C1 segment of cervical spinal cord (tissue), 14 donors: ENCODE results near the gene RUVBL1.
"Not testable (repeated sequence)": the region's sequence is repeated elsewhere in the genome, so short reads cannot be mapped to it uniquely, and the experiment has no call there.

Experiments used
- DNase-seq, 14 donors: peaks; one replicate each; lab custom pipeline; 2025; lab: John Stamatoyannopoulos, UW

Gene RUVBL1

DNA sequence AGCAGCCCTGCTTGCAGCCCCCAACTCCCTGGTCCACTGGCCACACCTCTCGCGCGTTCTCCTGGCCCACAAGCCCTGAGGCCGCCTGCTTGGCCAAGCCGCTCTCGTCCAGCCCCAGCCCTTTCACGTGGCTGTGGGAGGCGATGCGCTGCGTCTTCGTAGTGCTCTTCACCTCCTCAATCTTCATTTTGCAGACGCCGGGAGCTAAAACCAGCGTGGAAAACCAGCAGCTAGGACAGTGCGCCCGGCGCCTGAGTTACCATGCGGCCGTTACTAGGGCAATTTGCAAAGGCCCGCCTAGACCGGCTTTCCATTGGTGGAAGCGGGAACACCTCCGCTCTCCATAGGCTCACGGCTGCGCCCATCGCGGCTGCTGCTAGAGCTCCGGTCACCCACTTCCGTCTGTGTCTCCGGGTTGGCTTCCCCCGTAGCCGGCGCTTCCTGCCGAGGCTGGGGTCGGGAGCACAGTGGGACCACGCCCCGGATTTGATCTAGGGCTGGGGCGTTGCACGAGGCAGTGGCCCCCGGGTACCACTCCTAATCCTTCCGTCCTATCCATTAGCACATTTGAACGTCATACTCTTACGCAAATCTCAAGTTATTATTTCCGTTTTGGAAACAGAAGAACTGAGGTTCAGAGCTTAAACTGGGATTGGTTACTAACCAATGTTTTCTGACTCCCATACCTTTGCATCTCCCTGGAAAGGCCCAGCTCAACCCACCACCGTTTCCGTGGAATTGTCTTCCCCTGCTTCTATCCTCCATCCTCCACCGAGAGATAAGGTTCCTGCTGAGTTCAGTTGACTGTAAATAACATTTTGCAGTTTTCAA, at the start of gene RUVBL1:
RUVBL1 (minus strand) TSS at position 275 of the 831 bp plus-strand sequence; CDS start at position 187, 88 bp downstream.
- DNase-seq, result peak; percentile 55 to 98 (median 93)

DNA sequence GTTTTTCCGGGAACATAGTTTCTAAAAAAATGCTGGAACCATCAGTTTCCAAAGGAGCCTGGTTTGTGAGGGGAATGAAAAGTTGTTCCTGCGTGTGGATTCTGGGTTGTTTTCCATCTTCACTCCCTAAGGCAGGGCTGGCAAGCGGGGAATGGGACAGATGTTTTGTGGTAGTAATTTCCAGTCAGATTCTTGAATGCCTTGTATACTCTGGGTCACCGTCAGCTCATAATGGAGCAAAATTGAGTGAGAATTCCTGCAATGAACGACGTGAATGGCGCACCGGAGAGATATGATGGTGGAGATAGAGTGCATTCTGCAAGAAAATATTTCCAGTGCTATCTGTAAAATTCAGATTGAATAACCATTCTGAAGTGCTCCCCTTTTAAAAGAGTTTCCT, 49.6 kb upstream of the RUVBL1 start:
- DNase-seq, result no peak

DNA sequence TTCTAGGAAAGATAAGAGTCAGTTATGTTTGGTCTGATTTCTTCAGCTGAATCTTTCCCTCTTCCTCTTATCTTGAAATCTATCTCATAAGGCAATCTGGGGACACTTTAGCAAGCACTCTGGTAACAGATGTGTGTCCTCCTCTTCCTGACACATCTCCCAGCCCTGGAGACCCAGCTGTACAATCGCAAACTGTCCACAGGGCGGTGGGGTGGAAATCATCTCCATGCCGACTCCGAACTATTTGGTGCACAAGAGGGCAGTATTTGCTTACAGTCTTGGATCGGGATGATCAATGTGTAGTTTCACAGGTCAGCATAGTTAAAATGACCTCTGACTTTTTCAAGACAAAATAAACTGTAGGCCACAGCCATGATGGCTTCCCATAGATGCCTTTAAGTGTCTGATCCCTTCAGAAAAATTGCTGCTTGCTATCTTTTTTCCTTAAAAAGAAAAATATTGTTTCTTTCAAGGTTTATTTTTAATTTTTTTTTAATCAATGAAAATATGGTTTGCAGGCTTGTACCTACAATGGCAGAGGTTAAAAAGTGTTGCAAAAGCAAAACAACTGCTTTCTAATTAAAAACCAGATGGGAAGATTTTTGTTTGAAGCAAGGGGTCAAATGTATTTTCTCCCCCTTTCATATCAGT, 47.4 kb upstream of the RUVBL1 start:
- DNase-seq, result peak in 11 of 14 donors; percentile 9 to 55 (median 31)

DNA sequence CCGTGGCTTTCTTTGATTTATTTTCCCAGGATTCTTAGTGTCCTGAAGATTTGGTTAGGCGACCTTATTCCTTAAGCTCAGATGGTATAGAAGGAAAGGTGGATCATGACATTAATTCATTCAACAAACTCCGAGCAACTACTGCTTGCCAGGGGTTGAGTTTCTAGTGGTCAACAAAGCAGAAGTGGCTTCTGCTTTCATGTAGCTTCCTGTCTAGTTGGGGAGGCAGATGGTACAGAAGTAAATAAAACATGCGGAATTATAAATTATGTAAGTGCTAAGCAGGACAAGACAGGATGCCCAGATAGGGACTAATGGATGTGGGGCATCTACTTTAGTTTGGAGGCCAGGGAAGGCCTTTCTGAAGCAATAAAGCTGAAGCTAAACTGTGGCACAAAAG, 45.2 kb upstream of the RUVBL1 start:
- DNase-seq, result no peak

DNA sequence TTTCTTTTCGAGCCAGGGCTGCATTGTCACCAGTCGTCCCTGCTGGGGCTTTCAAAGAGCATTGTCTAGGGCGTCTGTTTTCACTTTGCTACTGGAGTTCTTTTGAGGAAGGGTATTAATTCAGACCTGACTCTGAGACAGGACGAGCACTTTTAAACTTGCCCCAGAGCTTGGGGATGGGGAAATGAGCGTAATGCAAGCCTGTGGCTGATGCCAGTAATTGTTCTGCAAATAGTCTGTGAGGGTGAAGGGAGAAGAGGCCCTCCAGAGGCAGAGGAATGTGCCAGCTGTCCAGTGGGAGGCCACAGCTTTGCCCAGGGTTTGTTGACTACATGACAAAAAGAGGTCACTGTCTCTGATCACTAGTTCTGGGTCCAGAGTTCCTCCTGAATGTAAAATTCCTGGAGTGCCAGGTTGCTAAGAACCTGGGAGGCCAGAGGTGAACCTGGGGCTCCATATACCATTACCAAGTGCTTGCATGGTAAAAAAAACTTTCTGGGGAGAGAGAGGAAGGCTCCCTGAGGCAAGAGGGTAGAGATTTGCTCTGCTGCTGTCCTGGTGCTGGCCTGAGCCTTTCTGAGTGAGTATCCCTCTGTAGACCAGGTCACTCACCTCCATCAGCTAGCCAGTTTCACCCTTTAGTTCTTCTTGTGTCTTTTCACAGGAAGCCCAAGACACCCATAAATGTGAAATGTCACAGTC, 44.5 kb upstream of the RUVBL1 start:
- no peak for DNase-seq

DNA sequence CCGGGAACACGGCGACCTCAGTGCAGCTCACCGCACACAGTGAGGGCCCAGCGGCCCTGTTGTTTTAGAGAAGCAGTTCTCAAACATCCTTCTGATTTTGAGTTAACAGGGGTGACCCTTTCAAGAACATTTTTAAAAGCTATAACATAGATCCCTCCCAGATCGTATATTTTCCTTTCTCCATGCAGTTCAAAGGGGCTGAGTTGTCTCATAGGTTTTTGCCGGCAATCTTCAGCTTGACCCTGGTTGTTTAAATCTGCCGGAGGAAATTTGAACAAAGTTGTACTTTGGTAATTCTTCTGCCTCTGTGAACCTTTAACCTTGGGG, 44.0 kb upstream of the RUVBL1 start:
- DNase-seq, result no peak

DNA sequence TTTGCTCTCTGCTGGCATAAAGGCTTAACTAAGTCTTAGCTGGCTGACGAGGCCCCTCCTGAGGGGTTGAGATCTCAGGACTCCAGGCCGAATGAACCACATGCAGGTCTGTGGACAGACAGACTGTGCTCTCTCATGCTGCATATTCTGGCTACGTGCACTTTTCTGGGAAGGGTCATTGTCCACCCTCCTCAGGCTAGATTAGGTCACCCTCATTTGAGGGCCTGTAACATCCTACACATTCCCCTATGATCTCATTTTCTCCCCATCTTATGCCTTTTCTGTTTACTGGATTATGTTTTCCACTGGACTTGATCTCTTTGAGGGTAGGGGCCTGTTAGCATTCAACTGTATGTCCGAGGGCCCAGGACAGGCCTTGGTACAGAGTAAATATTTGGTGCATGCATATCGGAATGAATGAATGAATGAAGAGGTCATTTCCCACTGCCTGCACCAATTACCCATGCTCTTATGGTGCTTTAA, 43.4 kb upstream of the RUVBL1 start:
- DNase-seq, result no peak

DNA sequence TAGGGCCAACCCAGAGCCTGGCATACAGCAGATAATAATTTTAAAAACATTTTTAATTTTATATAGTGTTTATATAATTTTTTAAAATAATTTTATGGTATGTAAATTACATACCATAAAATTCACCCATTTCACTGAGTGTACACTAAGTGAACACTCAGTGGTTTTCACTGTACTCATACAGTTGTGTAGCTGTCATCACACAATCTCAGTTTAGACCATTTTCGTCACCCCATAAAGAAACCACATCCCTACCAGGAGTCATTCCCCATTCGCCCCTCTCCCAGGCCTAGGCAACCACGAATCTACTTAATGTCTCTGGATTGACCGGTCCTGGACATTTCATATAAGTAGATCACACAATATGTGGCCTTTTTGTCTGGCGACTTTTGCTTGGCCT, 39.8 kb upstream of the RUVBL1 start:
- no peak for DNase-seq

DNA sequence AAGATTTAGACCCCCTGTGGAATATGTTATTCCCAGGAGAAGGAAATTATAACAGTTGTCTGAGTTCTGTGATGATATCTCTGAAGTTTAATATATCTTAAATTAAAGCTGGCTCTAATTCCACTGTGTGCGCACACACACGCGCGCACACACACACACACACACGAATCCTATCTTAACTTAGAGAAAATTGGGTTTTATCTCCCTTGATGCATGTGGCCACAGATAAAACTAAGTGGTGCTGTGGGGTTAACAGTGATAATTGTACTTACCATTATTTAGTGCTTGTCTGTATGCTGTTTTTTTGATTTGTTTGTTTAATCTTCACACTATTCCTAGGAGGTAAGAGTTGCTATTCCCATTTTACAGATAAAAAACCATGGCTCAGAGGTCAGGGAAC, 37.0 kb upstream of the RUVBL1 start:
- no peak for DNase-seq

DNA sequence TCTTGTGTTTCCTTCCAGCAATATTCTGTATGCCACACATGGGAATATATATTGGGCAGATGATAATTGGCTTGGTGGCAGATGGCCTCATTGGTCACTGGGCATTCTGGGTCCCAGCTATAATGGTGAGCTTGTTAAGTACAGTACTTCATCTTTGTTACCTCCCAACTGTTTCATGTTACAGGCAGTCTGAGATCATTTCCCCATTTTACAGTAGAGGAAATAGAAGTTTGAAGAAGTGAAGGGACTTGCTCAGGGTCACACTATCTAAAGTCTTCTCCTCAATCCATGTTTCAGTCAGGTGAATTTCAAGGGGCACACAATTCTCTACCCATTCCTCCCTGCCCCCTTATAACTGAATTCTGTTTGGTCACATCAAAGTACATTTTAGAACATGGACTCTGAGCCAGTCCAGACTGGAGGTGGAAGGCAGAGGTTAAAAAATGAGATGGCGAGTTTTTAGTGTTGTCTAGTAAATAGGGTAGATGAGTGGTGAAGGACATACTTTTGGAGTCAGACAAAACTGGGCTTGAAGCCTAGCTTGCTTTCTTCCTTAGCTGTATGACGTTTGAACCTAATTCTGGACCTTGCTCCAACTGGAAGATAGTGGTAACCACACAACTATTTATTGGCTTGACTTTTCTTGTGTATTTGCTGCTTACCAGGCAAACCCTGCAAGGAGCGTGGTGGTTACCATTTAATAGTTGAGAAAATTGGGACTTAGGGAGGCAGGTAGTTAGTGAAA, 32.2 kb upstream of the RUVBL1 start:
- DNase-seq, result no peak

DNA sequence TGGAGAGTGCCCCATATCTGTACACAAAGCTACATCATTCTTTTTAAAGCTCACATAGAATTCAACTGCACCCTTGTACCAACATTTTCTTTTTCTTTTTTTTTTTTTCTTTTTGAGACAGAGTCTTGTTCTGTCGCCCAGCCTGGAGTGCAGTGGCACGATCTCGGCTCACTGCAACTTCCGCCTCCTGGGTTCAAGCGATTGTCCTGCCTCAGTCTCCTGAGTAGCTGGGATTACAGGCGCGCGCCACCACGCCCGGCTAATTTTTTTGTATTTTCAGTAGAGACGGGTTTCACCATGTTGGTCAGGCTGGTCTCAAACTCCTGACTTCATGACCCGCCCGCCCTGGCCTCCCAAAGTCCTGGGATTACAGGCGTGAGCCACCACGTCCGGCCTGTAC, 30.7 kb upstream of the RUVBL1 start:
- not testable (repeated sequence) for DNase-seq

DNA sequence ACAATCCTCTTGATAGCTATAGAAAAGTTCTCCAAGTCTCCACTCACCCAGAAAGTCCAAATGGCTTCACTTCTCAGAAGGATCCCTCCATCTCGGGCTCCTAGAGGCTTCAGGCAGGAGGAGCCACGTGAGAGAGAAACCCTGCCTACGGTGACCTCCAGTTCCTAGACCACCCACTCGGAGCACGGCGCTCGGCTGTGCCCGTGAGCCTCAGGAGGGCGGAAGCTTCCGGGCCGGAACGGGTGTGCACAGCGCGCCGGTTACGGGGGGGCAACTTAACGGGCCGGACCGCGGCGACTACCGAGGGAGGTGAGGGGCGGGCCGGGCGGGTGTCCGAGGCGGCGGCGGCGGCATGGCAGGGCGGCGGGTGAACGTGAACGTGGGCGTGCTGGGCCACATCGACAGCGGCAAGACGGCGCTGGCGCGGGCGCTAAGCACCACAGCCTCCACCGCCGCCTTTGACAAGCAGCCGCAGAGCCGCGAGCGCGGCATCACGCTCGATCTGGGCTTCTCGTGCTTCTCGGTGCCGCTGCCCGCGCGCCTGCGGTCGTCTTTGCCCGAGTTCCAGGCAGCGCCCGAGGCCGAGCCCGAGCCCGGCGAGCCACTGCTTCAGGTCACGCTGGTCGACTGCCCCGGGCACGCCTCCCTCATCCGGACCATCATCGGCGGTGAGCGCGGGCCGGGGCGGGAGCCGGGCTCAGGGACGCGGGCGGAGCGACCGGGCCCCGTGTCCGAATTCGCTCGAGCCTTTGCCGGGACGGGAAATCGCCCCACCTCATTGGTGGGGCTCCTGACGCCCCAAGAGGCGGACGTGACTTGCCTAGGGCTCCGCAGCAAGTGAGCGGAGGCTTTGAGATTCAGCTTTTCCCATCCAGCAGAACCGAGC, 29.8 kb upstream of the RUVBL1 start, which contains the start of gene EEFSEC:
EEFSEC (plus strand) TSS at position 326 of the 886 bp plus-strand sequence; CDS start at position 353, 27 bp downstream.
- DNase-seq, result peak in 13 of 14 donors; percentile 29 to 81 (median 67)

DNA sequence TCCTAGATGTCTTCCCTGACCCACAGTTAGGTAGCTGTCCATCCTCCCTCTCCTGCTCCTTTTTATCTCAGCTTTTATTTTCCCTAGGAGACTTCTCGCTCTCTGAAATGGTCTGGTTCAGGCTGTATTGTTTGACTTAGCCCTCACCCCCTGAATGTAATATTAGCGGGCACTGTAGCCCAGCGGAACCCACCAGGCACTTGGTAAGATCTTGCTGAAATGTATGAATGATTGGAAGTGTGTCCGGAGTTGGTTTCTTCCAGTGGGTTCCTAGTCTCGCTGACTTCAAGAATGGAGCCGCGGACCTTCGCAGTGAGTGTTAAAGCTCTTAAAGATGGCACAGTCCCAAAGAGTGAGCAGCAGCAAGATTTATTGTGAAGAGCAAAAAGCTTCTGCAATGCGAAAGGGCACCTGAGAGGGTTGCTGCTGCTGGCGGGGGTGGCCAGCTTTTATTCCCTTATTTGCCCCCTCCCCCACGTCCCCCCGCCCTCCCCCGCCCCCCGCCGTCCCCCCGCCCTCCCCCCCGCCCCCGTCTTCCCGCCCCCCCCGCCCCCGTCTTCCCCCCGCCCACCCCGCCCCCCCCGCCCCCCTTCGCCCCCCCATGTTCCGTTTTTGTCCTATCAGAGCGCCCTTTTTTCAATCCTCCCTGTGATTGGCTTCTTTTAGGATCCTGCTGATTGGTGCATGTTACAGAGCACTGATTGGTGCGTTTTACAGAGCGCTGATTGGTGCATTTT, 29.0 kb upstream of the RUVBL1 start:
- DNase-seq, result no peak

DNA sequence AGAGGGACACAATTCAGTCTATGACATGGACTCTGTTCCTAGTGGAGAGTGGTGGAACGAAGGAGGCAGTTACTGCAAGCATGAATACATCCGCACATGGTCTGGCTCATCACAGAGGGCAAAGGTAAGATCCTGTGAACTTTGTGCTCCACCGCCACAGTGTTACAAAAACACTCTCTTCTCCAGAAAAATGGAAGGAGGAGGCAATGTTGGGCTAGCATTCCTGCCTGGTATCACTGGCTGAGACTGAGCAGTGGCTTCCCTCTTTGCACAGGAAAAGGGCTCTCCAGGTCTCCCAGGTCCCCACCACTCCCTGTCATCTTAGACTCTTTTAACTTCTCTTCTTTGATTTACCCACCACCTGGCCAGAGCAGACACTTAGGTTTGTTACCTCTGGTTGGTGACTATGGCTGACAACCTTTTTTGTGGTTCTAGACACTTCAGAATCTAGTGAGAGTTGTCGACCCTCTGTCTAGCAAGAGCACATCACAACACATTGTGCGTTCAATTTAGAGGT, 28.2 kb upstream of the RUVBL1 start:
- DNase-seq, result no peak

DNA sequence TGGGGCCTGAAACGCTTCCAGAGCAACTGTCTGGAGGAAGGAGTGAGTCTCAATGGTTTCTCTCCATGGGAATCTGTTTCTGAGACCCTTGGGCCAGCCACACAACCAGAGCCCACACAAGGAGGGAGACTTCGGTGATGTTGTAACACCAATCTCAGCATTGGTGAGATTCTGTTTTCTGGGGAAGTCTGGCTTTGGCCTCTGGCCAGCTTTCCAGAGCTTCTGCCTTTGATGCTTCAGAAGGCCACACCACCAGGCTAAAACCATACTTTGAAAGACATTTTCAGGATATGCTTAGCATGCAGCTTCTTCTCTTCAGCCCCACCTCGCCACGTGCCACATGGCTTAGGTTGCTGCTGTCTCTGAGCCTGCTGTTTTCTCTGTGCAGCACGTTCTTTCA, 26.0 kb upstream of the RUVBL1 start:
- DNase-seq, result no peak

DNA sequence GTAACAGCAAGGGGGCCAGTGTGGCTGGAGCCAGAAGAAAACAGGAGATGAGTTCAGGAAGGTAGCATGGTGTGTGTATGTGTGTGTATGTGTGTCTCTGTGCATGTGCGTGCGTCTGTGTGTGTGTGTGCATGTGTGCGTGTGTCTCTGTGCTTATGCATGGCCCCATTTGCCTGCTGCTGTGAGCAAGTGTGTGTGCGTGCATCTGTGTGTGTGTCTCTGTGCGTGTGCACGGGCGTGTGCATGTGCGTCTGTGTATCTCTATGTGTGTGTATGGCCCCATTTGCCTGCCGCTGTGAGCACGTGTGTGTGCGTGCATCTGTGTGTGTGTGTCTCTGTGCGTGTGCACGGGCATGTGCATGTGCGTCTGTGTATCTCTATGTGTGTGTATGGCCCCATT, 22.6 kb upstream of the RUVBL1 start:
- no peak for DNase-seq

DNA sequence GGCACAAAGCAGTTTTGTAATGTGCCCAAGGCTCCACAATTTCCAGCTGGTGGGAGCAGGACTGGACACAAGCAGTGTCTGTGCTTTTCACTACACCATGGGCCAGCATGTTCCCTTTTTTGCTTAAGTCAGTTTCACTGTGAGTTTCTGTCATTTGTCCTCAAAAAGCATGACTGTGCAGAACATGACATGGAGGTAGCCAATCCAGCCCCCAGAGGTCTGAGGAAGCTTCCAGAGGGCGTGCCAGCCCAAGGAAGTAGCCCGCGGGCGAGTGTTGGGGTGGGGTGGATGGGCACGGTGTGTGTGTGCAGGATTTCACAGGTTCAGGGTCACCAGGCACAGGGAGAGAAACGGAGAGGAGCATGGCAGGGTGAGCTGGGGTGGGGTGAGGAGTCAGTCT, 21.7 kb upstream of the RUVBL1 start:
- DNase-seq, result peak in 8 of 14 donors; percentile 11 to 44 (median 28)

DNA sequence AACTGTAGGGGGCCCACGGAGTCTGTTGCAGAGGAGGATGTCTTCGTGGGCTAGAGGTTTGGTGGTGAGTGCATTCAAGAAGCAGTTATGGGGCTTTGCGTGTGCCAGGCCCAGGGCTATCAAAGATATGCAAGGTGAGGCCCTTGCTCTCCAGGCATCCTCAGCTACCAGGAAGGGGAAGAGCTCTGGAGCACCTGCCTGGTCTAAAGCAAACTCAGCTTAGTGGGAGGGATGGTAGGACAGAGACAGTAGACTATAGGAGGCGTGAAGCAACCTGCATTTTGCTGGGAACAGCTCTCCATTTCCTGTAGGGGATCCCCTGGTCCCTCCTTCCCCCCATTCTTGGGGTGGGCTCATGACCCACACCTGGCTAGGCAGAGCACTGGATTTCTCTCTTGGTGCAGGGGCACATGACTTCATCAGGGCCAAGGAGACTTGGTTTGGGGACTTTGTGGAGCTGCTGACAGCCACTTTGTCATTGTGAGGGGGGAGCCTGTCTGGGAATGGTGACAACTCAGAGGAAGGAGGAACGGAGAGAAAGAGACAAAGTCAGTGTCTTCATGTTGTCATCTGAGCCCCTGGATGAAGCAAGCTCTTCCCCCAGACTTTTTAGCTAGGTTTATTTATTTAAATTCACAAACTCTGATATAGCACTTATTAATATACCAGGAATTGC, 21.0 kb upstream of the RUVBL1 start:
- DNase-seq, result no peak

DNA sequence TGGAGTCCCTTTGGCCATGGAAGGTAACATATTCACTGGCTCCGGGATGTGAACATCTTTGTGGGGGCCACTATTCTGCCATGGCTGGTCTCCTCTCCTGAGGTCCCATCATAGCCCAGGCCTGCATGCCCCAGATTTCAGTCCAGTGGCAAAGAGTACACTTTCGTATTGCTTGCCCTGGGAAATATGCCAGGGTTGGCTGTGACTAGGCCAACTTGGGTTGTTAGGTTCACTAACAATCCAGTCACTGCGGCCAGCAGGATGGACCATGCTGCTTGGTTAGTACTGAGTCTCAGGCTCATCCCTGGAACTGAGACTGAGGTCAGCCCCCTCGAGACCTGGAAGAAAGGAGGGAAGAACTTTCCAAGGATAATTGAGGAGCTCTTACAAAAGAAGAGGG, 19.9 kb upstream of the RUVBL1 start:
- no peak for DNase-seq
